Measurements from ENCODE around the gene SCN3B.

Gene SCN3B

DNA sequence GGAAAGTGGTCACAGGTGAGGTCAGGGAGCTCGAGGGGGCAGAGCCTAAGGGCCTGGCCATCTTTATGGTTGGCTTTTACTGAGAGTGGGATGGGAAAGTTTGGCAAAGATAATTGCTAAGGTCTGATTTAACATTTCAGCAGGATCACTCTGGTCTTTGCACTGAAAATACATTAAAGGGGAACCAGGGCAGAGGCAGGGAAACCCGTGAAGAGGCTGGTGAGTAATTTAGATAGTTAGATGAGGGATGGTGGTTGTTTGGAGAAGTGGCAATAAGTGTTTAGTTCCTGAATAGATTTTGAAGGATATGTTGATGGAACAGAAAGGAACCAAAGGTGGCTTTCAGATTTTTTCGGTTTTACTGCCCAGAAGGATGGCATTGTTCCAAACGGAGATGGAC is 50.8 kb downstream of the SCN3B start:
- H3K4me3 ChIP-seq (ENCODE audit: low read depth, low read length), result no peak overlapping the region

DNA sequence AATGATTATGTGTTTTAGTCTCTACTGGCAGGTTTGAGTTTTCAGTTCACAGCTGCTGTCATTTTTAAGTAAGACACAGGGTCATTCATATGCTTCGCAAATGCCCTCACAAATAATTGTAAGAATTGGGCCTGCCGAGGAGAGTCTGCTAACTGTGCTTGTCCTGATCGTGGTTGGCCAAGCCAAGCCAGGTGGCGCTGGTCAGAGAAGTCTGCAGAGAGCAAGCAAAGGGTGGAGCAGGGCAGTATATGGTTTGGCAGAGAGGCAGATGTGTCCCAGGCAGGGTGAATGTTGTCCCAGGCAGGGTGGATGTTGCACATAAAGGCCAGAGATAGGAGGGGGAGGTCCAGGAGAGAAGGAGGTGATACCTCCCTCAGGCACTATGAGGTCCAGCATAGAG is 52.7 kb downstream of the SCN3B start:
- no peak overlapping the region for H3K4me3 ChIP-seq (ENCODE audit: low read depth, low read length)

DNA sequence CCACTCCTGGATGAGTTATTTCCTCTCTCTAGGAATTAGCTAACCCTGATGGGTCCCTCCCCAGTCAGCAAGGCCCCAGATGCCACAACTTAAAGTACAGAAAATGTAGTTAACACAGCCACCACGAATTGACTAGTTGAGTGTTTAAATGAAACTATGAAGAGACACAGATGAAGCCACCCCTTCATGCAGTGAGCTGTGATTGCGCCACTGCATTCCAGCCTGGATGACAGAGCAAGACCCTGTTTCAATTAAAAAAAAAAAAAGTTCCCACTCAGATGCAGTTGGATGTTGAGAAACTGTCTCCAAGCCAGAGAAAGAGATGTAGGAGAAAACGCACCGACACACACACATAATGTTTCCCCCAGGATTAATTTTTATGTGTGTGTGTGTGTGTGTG is 53.3 kb downstream of the SCN3B start:
- no peak overlapping the region for H3K4me3 ChIP-seq (ENCODE audit: low read depth, low read length)

GRCh38 chr11:123597859-123598258 is 56.6 kb downstream of the SCN3B start:
- no peak overlapping the region for H3K4me3 ChIP-seq (ENCODE audit: low read depth, low read length)

GRCh38 chr11:123594921-123595320 is 59.5 kb downstream of the SCN3B start:
- no peak overlapping the region for H3K4me3 ChIP-seq (ENCODE audit: low read depth, low read length)

GRCh38 chr11:123594188-123594901 is 60.1 kb downstream of the SCN3B start:
- H3K4me3 ChIP-seq (ENCODE audit: low read depth, low read length), result no peak overlapping the region

DNA sequence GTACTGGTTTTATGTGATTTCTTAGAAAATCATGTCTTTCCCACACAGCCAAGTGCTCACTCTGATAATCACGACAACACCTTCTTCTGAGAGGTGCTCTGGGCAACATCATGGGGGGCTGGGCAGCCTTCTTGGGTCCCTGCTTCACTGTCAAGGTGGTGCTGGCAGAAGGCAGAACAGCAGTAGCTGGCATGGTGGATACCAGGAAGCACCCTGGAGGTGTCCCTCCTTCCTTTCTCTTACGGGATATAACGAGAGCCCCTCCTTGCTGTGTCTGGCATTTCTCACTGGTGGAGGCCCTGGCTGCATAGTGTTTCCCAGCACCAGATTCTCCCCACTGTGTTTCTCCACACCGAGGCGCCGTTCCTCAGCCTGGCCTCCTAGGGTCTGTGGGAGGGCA is 60.9 kb downstream of the SCN3B start:
- H3K4me3 ChIP-seq (ENCODE audit: low read depth, low read length), result no peak overlapping the region

- no peak overlapping the region for H3K4me3 ChIP-seq (ENCODE audit: low read depth, low read length)
Measured at GRCh38 chr11:123590296-123590912, 64.0 kb downstream of the SCN3B start.

DNA sequence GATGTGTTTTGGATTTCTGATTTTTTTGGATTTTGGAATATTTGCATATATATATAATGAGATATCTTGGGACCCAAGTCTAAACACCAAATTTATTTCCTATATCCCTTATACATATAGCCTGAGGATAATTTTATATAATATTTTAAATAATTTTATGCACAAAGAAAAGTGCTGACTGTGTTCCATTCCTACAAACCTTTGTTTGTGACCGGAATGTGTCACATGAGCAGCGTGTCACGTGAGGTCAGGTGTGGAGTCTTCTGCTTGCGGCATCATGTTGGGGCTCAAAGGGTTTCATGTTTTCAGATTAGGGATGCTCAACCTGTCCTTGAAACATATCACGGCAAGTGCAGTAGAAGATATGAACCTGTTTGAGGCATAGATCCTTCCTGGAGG is 65.6 kb downstream of the SCN3B start:
- no peak overlapping the region for H3K4me3 ChIP-seq (ENCODE audit: low read depth, low read length)

DNA sequence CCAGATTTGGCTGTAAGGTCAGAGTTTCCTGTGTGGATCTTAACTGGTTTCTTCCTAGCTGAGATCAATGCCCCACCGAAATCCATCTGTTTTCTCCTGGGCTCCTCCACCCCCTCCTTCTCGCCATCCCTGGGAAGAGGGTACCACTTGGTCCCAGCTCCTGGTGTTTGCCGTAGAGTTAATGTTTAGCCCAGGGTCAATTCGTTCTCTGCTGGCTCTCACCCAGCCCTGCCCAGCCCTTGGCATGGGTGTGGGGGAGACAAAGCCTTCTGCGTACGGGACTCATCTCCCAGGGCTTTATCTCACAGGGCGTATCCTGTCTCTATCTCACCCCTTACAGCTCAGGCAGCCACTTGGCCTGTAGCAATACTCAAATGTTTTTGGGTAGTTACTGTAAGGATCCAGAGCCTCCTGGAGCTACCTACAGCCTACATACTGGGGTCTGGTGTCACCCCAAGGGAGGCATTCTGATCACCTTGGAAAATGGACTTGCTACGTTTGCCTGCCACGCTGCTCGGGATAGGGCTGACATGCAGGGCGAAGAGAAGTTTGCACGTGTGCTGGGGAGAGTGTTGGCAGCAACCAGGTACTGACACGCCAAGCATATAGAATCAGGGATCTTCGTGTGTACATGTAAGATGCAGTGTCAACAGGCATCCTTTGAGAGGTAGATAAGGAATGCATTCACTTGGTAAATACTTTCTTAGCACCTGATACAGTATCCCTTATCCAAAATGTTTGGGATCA is 66.1 kb downstream of the SCN3B start:
- H3K4me3 ChIP-seq (ENCODE audit: low read depth, low read length), result no peak overlapping the region

DNA sequence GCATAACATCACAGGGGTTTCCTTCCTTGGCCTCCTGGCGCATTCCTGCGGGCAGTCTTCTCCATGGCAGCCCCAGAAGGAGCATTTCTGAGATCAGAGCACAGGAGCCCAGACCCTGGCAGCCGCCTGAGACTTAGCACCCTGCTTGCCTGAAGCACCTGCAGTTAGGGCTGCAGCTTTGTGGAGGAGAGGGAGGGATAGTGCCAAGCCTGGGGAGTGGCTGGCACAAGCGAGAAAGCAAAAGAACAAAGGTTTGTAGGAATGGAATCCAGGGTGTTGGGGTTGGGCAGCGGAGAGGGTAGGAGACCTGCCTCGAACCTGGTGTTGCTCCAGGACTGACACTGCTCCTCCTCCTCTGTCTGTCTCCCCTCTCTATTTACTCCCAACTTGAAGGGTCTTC is 66.9 kb downstream of the SCN3B start:
- no peak overlapping the region for H3K4me3 ChIP-seq (ENCODE audit: low read depth, low read length)

DNA sequence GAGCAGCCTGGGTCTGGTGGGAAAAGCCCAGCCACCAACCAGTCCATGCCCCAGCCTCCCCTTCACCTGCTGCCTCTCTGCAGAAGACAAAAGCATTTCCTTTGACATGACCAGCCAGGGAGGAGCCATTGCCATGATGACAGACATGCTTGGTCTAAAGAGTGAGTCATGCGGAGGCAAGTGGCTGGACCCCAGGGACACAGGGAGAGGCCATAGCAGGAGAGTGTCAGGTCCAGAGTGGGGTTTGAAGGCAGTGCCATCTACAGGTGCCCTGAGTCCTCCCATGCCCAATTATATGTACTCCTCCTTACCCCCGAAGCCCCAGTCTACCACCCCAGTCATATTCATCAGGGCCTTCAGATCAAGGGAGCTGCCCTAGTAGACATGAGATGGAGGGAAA is 67.4 kb downstream of the SCN3B start:
- H3K4me3 ChIP-seq (ENCODE audit: low read depth, low read length), result no peak overlapping the region

DNA sequence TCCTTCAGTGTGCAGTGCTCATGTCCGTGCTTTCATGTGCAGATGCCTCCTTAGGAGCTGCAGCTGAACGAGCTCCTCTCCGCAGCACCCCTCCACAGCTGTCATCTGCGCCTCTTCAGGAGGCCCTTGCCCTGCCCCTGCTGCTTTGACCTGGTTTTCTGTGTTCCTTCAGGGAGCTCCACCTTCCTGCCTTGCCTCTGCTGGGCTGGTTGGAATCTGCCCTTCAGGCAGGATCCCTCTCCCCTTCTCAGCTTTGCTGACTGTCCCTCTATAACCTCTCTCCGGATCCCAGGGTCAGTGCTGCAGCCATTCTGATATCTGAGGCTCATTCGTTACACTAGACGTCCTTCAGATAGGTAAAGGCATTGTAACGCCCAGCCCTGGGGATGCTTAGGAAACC is 67.9 kb downstream of the SCN3B start:
- H3K4me3 ChIP-seq (ENCODE audit: low read depth, low read length), result no peak overlapping the region

DNA sequence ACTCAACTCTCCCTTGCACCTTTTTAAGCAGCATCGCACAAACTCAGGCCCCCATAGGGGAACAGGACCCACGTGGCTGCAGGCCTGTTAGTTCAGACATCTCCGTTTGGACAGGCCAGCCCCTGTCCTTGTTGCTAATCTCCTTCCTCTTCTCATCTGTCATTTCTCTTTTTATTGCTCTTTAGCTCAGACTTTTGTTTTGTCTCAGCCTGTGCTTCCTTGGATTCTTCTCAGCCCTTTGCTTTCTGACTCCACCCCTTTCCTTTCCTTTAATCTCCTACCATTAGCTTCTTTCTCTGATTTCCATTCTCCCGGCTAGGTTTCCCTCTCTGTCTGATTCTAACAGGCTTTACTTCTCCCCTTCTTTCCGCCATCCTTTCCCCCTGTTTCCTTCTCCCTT is 68.7 kb downstream of the SCN3B start:
- no peak overlapping the region for H3K4me3 ChIP-seq (ENCODE audit: low read depth, low read length)

DNA sequence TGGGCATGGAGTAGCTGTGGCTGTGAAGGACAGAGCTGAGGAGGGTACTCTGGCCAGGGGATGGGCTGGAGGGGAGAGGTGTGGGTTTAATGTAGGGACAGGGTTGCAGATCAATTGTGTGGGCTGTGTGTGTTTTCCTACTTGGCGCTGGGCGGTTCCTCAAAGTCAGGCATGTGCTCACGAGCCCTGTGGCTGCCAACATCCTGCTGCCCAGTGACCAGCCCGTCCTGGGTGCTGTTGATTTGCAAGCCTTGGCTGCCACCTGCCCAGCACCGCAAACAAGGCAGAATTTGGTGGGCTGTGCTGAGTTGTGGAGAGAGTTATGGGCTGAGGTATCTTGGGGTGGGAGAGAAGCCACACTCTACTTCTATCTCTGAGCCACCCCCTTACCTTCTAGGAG is 69.2 kb downstream of the SCN3B start:
- H3K4me3 ChIP-seq (ENCODE audit: low read depth, low read length), result no peak overlapping the region

DNA sequence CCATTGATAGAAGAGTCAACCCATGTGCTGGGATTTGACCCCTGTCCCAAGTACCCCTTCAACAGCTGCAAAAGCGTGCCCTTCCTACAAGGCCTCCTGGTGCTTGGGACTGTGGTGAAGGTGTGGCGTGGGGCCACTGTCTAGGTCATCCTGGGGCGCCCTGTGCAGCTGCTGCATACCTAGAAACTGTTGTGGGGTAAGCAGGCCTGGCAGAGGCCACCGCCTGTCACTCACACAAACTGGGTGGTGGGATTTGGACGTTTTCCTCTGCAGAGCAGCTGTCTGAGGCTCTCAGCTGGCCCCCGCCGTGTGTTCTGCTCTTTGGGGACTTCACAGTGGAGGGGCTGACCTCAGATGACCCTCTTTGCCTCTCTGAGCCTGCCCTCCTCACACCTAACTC is 69.7 kb downstream of the SCN3B start:
- no peak overlapping the region for H3K4me3 ChIP-seq (ENCODE audit: low read depth, low read length)

GRCh38 chr11:123584186-123584585 is 70.2 kb downstream of the SCN3B start:
- no peak overlapping the region for H3K4me3 ChIP-seq (ENCODE audit: low read depth, low read length)

DNA sequence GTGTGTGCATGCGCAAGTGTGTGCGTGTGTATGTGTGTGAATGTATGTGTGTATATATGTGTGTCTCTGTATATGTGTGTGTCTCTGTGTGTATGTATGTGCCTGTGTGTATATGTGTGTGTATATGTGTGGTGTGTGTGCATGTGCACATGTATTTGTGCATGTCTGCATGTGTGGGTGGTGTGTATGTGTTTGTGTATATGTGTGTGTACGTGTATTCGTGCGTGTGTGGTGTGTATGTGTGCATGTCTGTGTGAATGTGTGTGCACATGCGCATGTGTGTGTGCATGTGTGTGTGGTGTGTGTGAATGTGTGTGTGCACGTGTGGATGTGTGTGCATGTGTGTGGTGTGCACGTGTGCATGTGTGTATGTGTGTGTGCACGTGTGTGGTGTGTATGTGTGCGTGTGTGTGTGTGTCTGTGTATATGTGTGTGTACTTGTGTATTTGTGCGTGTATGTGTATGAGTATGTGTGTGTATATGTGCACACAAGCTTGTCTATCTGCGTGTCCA is 71.4 kb downstream of the SCN3B start:
- no peak overlapping the region for H3K4me3 ChIP-seq (ENCODE audit: low read depth, low read length)

DNA sequence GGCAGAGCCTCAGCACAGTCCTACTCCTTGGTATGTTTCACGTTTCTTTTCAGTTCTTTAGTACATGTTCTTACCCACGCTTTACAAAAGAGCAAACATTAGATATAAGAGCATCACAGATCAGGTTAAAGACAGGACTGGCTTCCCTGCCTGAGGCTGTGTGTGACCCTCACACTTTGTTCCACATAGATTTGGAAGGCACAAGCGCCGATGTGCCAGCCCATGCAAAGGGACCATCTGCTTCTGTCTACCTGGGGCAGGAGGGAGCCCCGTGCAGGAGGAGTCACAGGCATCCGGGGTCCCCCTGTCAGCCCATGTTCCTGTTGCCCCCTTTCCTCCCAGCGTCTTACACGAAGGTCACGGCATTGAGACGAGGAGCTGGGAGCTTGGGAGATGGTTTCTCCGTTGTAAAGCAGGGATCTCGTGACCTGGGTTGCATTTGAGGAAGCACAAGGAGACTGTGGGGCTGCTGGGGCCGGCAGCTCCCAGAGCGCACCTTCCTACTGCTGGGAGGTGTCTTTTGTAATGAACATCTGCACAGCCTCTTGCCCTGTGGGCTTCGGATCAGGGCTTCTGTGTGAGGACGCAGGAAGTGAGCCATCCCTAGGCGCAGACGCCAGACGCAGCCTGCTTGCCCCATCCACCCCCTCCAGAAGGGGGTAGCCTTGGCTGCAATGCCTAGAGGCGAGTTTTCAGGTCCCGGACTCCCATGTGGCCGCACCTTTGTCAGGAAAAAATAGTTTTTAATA is 72.6 kb downstream of the SCN3B start:
- no peak overlapping the region for H3K4me3 ChIP-seq (ENCODE audit: low read depth, low read length)

DNA sequence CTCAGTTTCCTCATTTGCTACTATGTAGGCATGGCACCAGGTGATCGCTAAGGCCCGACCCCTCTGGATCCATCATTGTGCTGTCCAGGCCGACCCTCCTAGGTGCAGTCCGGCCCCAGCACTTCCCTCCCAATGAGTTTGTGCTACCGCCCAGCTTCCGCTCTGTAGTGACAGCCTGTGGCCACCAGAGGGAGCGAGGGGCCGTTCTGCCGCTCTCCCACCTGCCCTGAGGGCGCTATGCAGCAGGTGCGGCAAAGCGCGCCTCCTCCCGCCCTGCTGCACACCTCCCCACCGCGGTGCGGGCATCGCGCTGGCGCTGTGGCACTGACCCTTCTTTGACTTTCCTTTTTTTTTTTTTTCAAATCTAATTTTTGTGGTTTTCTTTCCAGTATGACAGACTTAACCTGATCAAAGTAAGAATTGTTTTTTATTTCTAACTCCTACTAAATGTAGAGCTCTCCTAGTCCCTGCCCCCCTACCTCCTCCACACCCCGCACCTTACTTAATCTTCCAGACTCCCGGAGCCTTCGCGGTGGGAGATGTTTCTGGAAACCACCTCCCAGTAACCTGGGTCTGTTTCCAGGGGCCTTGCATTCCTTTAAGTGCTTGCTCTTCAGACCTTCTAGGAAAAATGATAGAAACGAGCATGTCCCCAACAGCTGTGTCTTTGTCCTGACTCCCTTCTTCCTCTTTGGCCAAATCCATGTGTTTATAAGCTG is 73.7 kb downstream of the SCN3B start:
- H3K4me3 ChIP-seq (ENCODE audit: low read depth, low read length), result no peak overlapping the region

GRCh38 chr11:123580137-123580536 is 74.3 kb downstream of the SCN3B start:
- no peak overlapping the region for H3K4me3 ChIP-seq (ENCODE audit: low read depth, low read length)

Data from iPS-11a (cell line).